GM06990 (cell line): ENCODE measurements around the gene CREB3L2.

Experiments
- DNase-seq: peaks from one replicate; pipeline ENCODE4 v3.0.0-alpha.2; 2011; ENCODE audit not compliant: insufficient read length; ENCODE audit errors: extremely low read depth
- H3K27me3 ChIP-seq: replicated peaks from 2 replicates; pipeline ENCODE4 v1.6.0; 2011; ENCODE audit warnings: low read length; ENCODE audit not compliant: control insufficient read depth, insufficient read depth
- H3K36me3 ChIP-seq: 2 replicates; pipeline ENCODE4 v1.5.1; 2011; ENCODE audit warnings: low read length; ENCODE audit not compliant: control insufficient read depth, insufficient read depth
- H3K4me3 ChIP-seq: replicated peaks from 2 replicates; pipeline ENCODE4 v1.5.1; 2011; ENCODE audit warnings: low read depth, mild to moderate bottlenecking, control low read depth, low read length
- TF ChIP-seq, protein P1 (sequence below): IDR thresholded peaks from 2 replicates; pipeline ENCODE4 v1.5.1; 2011; ENCODE audit warnings: low read length, control low read depth, mild to moderate bottlenecking, inconsistent platforms; ENCODE audit not compliant: insufficient read depth, poor library complexity, severe bottlenecking

Gene CREB3L2

DNA sequence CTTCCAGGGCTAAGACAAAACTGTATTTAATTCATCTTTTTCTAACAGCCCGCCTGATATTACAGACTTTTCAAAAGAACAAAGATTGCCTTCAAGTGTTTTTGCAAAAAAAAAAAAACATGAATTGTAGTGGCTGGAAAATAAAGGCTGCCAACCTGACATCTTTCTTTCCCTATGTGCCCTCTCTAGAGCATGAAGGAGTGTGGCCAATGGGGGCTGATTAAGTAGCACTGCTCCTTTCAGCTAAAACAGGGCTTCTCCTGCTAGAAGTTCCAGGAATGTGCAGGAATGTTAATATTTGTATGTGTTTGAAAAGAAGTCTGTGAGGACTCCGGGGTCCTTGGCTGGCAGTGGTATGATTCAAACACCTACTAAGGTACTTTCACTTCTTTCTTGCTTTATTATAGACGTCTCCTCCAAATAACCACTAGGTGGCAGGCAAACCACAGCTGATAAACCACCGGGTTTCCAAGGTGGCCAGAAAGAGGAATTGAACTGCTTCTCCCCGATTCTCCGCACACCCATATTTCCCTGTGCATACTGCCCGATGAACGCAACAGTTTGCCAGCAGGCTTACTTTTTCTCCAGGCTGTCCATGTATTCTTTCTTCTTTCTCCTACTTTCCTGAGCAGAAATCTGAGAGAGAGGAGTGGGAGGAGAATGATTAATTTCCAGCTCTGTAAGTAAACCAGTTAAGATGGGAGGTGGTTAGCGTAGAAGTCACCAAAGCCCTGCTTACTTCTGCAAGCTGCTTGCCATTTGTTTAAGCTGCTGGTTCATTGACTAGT is 98.3 kb downstream of the CREB3L2 start:
- Histone ChIP-seq H3K36me3 (peaks cover 22% of the 10 kb centered on the region), H3K4me3 (no peak overlapping the region), H3K27me3 (no peaks in the 10 kb centered on the region)
- peak; percentile 47 for DNase-seq
- TF ChIP-seq, protein P1, sequence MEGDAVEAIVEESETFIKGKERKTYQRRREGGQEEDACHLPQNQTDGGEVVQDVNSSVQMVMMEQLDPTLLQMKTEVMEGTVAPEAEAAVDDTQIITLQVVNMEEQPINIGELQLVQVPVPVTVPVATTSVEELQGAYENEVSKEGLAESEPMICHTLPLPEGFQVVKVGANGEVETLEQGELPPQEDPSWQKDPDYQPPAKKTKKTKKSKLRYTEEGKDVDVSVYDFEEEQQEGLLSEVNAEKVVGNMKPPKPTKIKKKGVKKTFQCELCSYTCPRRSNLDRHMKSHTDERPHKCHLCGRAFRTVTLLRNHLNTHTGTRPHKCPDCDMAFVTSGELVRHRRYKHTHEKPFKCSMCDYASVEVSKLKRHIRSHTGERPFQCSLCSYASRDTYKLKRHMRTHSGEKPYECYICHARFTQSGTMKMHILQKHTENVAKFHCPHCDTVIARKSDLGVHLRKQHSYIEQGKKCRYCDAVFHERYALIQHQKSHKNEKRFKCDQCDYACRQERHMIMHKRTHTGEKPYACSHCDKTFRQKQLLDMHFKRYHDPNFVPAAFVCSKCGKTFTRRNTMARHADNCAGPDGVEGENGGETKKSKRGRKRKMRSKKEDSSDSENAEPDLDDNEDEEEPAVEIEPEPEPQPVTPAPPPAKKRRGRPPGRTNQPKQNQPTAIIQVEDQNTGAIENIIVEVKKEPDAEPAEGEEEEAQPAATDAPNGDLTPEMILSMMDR = peak; percentile 67

DNA sequence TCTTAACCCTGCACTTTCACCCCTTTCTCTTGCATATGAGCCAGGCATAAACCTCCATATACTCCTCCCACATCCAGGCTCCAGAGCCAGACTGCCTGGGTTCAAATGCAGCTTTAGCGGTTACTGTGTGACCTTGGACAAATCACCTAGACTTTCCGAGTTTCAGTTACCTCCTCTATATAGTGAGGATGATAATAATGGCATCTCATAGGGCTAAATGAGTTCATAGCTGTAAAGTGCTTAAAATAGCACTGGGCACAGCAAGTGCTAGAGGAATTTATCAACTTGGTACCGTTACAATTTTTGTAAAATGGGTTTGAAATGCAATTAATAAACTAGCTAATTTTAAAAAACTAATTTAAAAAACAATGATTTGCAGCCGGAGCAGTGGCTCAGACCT is 101.7 kb downstream of the CREB3L2 start:
- H3K36me3 ChIP-seq = peaks cover 7% of the 10 kb centered on the region

DNA sequence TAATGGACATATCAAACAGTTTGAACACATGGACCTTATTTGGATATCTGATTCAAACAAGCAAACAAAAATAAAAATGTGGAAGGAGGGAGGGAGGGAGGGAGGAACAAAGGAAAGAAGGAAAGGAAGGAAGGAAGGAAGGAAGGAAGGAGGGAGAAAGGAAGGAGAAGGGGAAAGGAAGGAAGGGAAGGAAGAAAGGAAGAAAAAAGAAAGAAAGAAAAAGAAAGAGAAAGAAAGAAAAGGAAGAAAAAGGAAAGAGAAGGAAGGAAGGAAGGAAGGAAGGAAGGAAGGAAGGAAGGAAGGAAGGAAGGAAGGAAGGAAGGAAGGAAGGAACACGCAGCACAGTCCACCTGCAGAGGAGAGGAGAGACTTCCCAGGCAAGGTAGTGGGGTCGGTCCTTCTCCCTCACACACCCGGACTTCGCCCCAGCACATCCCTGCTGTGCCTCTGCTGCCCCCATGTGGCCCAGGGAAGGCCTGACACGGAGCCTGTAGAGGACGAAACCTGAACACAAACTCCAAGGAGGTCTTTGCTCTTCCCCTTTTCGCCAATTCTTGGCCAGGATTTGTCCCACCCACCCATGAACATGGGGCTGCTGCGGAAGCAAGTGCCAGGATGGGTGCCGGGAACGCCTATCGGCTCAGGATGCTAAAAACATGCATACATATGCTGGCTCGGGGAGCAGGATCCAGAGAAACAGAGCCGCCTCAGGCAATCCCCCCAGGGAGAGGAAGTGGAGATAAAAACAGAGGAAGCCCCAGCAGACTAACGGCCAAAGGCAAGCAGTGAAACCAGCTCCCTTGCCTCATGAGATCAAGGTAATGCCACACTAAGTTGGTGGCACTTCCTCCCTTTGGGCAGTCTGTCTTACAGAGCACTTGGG is 102.8 kb downstream of the CREB3L2 start:
- Histone ChIP-seq H3K27me3 (no peaks in the 10 kb centered on the region), H3K36me3 (peaks cover 7% of the 10 kb centered on the region), H3K4me3 (no peak overlapping the region)
- peak; percentile 78 for DNase-seq
- TF ChIP-seq, protein P1 = peak; percentile 97

More for the DNA sequence above, 101.7 kb downstream of the CREB3L2 start:
- TF ChIP-seq, protein P1 = no peak
- H3K27me3 ChIP-seq = no peaks in the 10 kb centered on the region
- DNase-seq = no peak
- H3K4me3 ChIP-seq = no peak overlapping the region

DNA sequence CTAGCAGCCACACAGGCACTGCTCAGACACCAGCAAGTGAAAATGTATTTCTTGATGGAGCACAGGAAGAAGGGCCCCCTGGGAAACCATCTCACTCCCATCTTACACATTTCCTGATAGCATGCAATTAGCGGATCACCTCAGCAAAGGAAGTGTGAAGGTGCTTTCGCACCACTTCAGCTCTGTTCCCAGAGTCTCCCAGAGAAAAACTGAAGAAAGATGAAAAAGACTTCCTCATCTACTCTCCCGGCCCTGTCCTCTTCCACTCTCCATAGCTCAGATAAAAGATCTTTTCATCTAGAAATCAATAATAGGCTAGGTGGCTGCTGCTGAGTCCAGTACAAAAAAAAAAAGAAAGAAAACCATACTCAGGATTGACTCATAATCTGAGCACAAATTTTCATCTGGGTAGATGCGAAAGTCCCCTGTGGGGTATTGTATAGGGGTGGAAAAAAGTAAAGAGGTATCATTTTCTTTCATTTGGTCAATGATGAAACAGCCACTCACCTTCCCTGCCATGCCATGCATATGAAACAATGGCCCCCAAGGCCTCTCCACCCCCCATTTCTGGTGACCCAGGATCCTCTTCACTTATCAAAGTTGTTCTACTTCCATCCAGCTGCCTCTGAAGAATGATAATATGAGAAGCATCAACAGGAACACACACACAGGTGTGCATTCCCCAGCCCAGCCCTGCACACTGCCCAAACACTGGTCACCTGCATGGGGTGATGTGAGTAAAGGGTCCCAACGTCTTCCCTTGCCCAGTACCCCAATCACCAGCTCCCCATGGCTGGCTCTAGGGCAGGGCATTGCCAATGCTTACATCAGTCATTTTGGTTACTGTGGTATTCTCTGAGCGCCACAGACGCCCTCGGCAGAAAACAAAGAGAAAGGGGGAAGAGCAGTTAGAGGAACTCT is 106.3 kb downstream of the CREB3L2 start:
- Histone ChIP-seq H3K27me3 (no peaks in the 10 kb centered on the region), H3K4me3 (no peak overlapping the region), H3K36me3 (peaks cover 8% of the 10 kb centered on the region)
- TF ChIP-seq, protein P1 = no peak
- peak; percentile 61 for DNase-seq

DNA sequence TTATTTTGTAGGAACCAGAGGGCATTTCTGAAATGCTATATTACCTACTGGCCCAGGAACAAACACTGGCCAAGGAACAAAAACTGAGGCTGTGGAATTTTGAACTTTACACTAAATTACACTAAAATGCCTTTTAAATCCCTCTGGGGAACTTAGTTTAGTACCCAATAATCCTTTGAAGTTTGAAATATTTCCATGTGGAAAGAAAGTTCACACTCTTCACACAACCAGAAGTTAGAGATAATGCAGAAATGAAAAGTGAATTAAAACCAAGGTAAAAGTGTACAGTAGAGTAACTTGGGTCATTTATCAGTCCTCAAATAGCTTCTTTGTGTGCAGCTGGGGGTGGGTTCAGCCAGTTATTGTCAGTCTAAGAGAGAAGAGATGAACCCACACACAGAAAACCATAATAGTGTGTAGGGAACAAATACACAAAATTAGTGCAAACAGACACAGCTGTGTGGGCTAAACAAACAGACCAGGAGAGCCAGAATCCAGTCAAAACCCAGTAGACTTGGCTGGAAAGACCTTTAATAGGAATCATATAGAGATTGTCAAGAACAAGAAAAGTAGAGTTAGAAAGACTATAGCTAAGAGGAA is 108.6 kb downstream of the CREB3L2 start:
- peaks cover 9% of the 10 kb centered on the region for H3K36me3 ChIP-seq

More for the DNA sequence above, 108.6 kb downstream of the CREB3L2 start:
- TF ChIP-seq, protein P1 = no peak
- Histone ChIP-seq H3K27me3 (no peaks in the 10 kb centered on the region), H3K4me3 (no peak overlapping the region)
- DNase-seq = no peak
